Activated CD4-positive, CD25-positive, alpha-beta regulatory T cell (primary cell): ENCODE data around the gene HJURP.

Experiments
- DNase-seq, 4 experiments: peaks; one replicate each; lab custom pipeline; 2025; lab: John Stamatoyannopoulos, UW

Gene HJURP

GRCh38 chr2:233815861-233816260, 38.5 kb downstream of the HJURP start:
- no peak for DNase-seq

- no peak for DNase-seq
Observed at GRCh38 chr2:233814056-233814835, 40.1 kb downstream of the HJURP start.

GRCh38 chr2:233813236-233814055, 40.9 kb downstream of the HJURP start:
- no peak for DNase-seq

GRCh38 chr2:233811732-233812131, 42.6 kb downstream of the HJURP start:
- no peak for DNase-seq

GRCh38 chr2:233811087-233811486, 43.2 kb downstream of the HJURP start:
- no peak for DNase-seq

GRCh38 chr2:233810385-233810784, 44.0 kb downstream of the HJURP start:
- DNase-seq: no peak

- DNase-seq: no peak
Observed at GRCh38 chr2:233807966-233808935, 46.1 kb downstream of the HJURP start.

- DNase-seq: no peak
Observed at GRCh38 chr2:233807215-233807865, 47.0 kb downstream of the HJURP start.

GRCh38 chr2:233803994-233804393, 50.3 kb downstream of the HJURP start:
- DNase-seq: no peak

- DNase-seq: no peak
Observed at GRCh38 chr2:233803292-233803911, 50.9 kb downstream of the HJURP start.

- no peak for DNase-seq
Observed at GRCh38 chr2:233802132-233802815, 52.1 kb downstream of the HJURP start.

- DNase-seq: no peak
Observed at GRCh38 chr2:233801357-233802131, 52.8 kb downstream of the HJURP start.

GRCh38 chr2:233800208-233800607, 54.1 kb downstream of the HJURP start:
- DNase-seq: no peak

GRCh38 chr2:233799716-233800115, 54.6 kb downstream of the HJURP start:
- no peak for DNase-seq

GRCh38 chr2:233799087-233799665, 55.2 kb downstream of the HJURP start:
- no peak for DNase-seq

- no peak for DNase-seq
Observed at GRCh38 chr2:233798335-233799086, 55.8 kb downstream of the HJURP start.

- no peak for DNase-seq
Observed at GRCh38 chr2:233796254-233796653, 58.1 kb downstream of the HJURP start.

- no peak for DNase-seq
Observed at GRCh38 chr2:233795735-233796171, 58.6 kb downstream of the HJURP start.
